ENCODE results near the gene PLEKHA7. TPM values are rescaled to one million over a fixed set of nuclear protein-coding genes. Genes with fewer than 3 reads are reported as not detected.

Gene PLEKHA7
- total RNA-seq, 2 experiments from 2014 or later: 0.13 TPM; not detected in 1

GRCh38 chr11:17012712-17013547, 1.3 kb downstream of the PLEKHA7 start:
- Histone ChIP-seq H3K79me2 (ENCODE audit: insufficient read depth, low read depth, low read length) (no peaks in the 10 kb centered on the region), H3K4me3 (ENCODE audit: low read depth, low read length, poor library complexity, severe bottlenecking) (no peak overlapping the region), H3K4me2 (ENCODE audit: low read length) (no peak overlapping the region), H3K9me3 (ENCODE audit: low read length) (no peaks in the 10 kb centered on the region), H3K4me1 (ENCODE audit: insufficient read depth, low read length, poor library complexity, severe bottlenecking) (no peaks in the 10 kb centered on the region), H4K20me1 (ENCODE audit: insufficient read depth, low read length) (no peaks in the 10 kb centered on the region), H3K36me3 (ENCODE audit: insufficient read depth, low read length) (no peaks in the 10 kb centered on the region), H3K27ac (ENCODE audit: low read depth, low read length, poor library complexity, severe bottlenecking) (no peak overlapping the region), H2AFZ (ENCODE audit: low read length) (no peak overlapping the region), H3K9me2 (ENCODE audit: insufficient read depth, low read length) (no peaks in the 10 kb centered on the region)
- no TSS peak for BruUV-seq (replicated peaks)
- ChIA-PET CTCF (ENCODE audit: unreplicated experiment) (no interaction called here), POLR2A (no interaction called here)
- no peak for TF ChIP-seq EZH2phosphoT487 (IDR thresholded peaks at IDR 0.05; ENCODE audit: borderline replicate concordance, low read depth, low read length)
- TF ChIP-seq, protein P1, sequence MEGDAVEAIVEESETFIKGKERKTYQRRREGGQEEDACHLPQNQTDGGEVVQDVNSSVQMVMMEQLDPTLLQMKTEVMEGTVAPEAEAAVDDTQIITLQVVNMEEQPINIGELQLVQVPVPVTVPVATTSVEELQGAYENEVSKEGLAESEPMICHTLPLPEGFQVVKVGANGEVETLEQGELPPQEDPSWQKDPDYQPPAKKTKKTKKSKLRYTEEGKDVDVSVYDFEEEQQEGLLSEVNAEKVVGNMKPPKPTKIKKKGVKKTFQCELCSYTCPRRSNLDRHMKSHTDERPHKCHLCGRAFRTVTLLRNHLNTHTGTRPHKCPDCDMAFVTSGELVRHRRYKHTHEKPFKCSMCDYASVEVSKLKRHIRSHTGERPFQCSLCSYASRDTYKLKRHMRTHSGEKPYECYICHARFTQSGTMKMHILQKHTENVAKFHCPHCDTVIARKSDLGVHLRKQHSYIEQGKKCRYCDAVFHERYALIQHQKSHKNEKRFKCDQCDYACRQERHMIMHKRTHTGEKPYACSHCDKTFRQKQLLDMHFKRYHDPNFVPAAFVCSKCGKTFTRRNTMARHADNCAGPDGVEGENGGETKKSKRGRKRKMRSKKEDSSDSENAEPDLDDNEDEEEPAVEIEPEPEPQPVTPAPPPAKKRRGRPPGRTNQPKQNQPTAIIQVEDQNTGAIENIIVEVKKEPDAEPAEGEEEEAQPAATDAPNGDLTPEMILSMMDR (conservative IDR thresholded peaks at IDR 0.05; ENCODE audit: low read length): no peak
- DNase-seq (ENCODE audit: low spot score): no peak
- intact Hi-C loops (cut with micrococcal nuclease; ENCODE audit: unreplicated experiment): no loop called here

DNA sequence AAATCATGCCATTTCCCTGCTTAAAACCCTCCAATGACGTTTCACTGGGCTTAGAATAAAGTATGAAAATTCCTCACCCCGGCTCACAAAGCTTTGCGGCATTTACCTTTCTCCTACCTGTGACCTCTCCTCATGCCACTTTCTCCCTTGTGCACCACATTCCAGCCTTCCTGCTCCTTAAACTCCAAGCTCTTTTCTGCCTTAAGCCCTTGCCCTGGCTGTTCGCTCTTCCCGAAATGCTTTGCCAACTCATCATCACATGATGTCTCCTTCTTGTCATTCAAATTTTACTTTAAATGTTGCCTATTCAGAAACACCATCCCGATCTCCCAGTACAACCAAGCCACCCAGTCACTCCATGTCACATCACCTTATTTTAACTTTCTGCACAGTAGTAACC, 2.0 kb downstream of the PLEKHA7 start:
- Histone ChIP-seq H3K4me2 (ENCODE audit: low read length) (no peak overlapping the region), H4K20me1 (ENCODE audit: insufficient read depth, low read length) (no peaks in the 10 kb centered on the region), H2AFZ (ENCODE audit: low read length) (no peak overlapping the region), H3K79me2 (ENCODE audit: insufficient read depth, low read depth, low read length) (no peaks in the 10 kb centered on the region), H3K9me2 (ENCODE audit: insufficient read depth, low read length) (no peaks in the 10 kb centered on the region), H3K9me3 (ENCODE audit: low read length) (no peaks in the 10 kb centered on the region), H3K4me1 (ENCODE audit: insufficient read depth, low read length, poor library complexity, severe bottlenecking) (no peaks in the 10 kb centered on the region), H3K27ac (ENCODE audit: low read depth, low read length, poor library complexity, severe bottlenecking) (no peak overlapping the region), H3K36me3 (ENCODE audit: insufficient read depth, low read length) (no peaks in the 10 kb centered on the region), H3K4me3 (ENCODE audit: low read depth, low read length, poor library complexity, severe bottlenecking) (no peak overlapping the region)
- CTCF ChIA-PET (ENCODE audit: unreplicated experiment): no interaction called here
- no TSS peak for BruUV-seq (replicated peaks)
- intact Hi-C loops (cut with micrococcal nuclease; ENCODE audit: unreplicated experiment): no loop called here
- no peak for DNase-seq (ENCODE audit: low spot score)
- POLR2A ChIA-PET: no interaction called here
- TF ChIP-seq, protein P1 (conservative IDR thresholded peaks at IDR 0.05; ENCODE audit: low read length): no peak
- TF ChIP-seq EZH2phosphoT487 (IDR thresholded peaks at IDR 0.05; ENCODE audit: borderline replicate concordance, low read depth, low read length): no peak

GRCh38 chr11:17010851-17011420, 3.3 kb downstream of the PLEKHA7 start:
- no TSS peak for BruUV-seq (replicated peaks)
- no peak for TF ChIP-seq EZH2phosphoT487 (IDR thresholded peaks at IDR 0.05; ENCODE audit: borderline replicate concordance, low read depth, low read length)
- TF ChIP-seq, protein P1 (conservative IDR thresholded peaks at IDR 0.05; ENCODE audit: low read length): no peak
- intact Hi-C loops (cut with micrococcal nuclease; ENCODE audit: unreplicated experiment): no loop called here
- DNase-seq (ENCODE audit: low spot score): no peak
- H3K79me2 ChIP-seq (ENCODE audit: insufficient read depth, low read depth, low read length): no peaks in the 10 kb centered on the region
- H4K20me1 ChIP-seq (ENCODE audit: insufficient read depth, low read length): no peaks in the 10 kb centered on the region
- no peaks in the 10 kb centered on the region for H3K4me1 ChIP-seq (ENCODE audit: insufficient read depth, low read length, poor library complexity, severe bottlenecking)
- no peaks in the 10 kb centered on the region for H3K9me2 ChIP-seq (ENCODE audit: insufficient read depth, low read length)
- H3K27ac ChIP-seq (ENCODE audit: low read depth, low read length, poor library complexity, severe bottlenecking): no peak overlapping the region
- H3K4me3 ChIP-seq (ENCODE audit: low read depth, low read length, poor library complexity, severe bottlenecking): no peak overlapping the region
- no peaks in the 10 kb centered on the region for H3K9me3 ChIP-seq (ENCODE audit: low read length)
- POLR2A ChIA-PET: no interaction called here
- no peak overlapping the region for H2AFZ ChIP-seq (ENCODE audit: low read length)
- CTCF ChIA-PET (ENCODE audit: unreplicated experiment): interaction anchor here (0.6 kb wide), 1 partner anchor 207 kb away, joined by 5 read pairs; no protein-coding TSS in a partner anchor
- no peaks in the 10 kb centered on the region for H3K36me3 ChIP-seq (ENCODE audit: insufficient read depth, low read length)
- no peak overlapping the region for H3K4me2 ChIP-seq (ENCODE audit: low read length)
